Measurements from ENCODE around the gene MBD6. TPM values are rescaled to one million over a fixed set of nuclear protein-coding genes. Genes with fewer than 3 reads are reported as not detected.

Gene MBD6, protein sequence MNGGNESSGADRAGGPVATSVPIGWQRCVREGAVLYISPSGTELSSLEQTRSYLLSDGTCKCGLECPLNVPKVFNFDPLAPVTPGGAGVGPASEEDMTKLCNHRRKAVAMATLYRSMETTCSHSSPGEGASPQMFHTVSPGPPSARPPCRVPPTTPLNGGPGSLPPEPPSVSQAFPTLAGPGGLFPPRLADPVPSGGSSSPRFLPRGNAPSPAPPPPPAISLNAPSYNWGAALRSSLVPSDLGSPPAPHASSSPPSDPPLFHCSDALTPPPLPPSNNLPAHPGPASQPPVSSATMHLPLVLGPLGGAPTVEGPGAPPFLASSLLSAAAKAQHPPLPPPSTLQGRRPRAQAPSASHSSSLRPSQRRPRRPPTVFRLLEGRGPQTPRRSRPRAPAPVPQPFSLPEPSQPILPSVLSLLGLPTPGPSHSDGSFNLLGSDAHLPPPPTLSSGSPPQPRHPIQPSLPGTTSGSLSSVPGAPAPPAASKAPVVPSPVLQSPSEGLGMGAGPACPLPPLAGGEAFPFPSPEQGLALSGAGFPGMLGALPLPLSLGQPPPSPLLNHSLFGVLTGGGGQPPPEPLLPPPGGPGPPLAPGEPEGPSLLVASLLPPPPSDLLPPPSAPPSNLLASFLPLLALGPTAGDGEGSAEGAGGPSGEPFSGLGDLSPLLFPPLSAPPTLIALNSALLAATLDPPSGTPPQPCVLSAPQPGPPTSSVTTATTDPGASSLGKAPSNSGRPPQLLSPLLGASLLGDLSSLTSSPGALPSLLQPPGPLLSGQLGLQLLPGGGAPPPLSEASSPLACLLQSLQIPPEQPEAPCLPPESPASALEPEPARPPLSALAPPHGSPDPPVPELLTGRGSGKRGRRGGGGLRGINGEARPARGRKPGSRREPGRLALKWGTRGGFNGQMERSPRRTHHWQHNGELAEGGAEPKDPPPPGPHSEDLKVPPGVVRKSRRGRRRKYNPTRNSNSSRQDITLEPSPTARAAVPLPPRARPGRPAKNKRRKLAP
- total RNA-seq = 10 to 100 TPM; 12.6 to 26.1 (median 19.7) TPM

GRCh38 chr12:57522011-57522886 is at the start of gene MBD6:
Gene MBD6, plus strand, starts transcription at chr12:57522824. Its CDS starts 1,480 bp downstream, at chr12:57524304.
- TF ChIP-seq POLR2AphosphoS5 (IDR thresholded peaks at IDR 0.05) (peak; percentile 85 to 91 (median 89)), CTCF (IDR thresholded peaks at IDR 0.05) (peak in 2 of 3 donors; percentile 13 to 20), POLR2A (IDR thresholded peaks at IDR 0.05) (peak; percentile 50)
- peaks cover 13 to 41% of the 10 kb centered on the region in 2 donors for H3K4me1 ChIP-seq
- H3K4me3 ChIP-seq = peak within 1 kb of the TSS; percentile 81 to 93 (median 84)
- H3K27me3 ChIP-seq = no peaks in the 10 kb centered on the region
- H3K36me3 ChIP-seq = no peaks in the 10 kb centered on the region
- intact Hi-C loops (cut with DNase I; ENCODE audit: low total_unique reads) = loop anchor here (5.0 kb wide), 1 partner anchor 435 kb away; the partner anchor contains the start of gene NAB2
- H3K27ac ChIP-seq = peak within 1 kb of the TSS; percentile 99 to 100
- DNase-seq (ENCODE audit: low spot score in 2 of 2) = peak; percentile 93 to 97
- H3K9me3 ChIP-seq = no peaks in the 10 kb centered on the region

DNA sequence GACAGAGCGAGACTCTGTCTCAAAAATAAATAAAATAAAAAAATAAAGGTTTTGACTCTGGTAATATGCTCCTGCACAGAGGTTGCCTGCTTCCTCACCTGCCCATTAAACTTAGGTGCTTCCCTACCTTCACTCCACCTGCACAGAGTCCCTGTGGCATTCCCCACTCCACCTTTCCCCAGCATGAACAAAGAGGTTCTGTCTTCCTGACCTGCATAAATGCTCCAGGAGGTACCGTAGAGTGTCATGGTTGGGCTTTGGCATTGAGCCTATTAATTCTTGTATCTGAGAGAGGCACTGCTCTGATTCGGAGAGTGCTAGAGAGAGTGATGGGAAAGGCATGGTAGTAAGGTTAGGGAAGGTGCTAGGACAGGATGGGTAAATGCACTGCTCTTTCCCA is 49.2 kb upstream of the MBD6 start:
- no peaks in the 10 kb centered on the region for H3K9me3 ChIP-seq
- H3K27ac ChIP-seq = no peak overlapping the region
- peaks cover 0 to 15% of the 10 kb centered on the region in 2 donors for H3K4me1 ChIP-seq
- H3K27me3 ChIP-seq = peaks cover 0 to 33% of the 10 kb centered on the region in 2 donors
- H3K4me3 ChIP-seq = no peak overlapping the region
- intact Hi-C loops (cut with DNase I; ENCODE audit: low total_unique reads) = no loop called here
- DNase-seq (ENCODE audit: low spot score in 2 of 2) = no peak
- no peaks in the 10 kb centered on the region for H3K36me3 ChIP-seq
- TF ChIP-seq POLR2AphosphoS5 (IDR thresholded peaks at IDR 0.05) (no peak), CTCF (IDR thresholded peaks at IDR 0.05) (no peak), POLR2A (IDR thresholded peaks at IDR 0.05) (no peak)

GRCh38 chr12:57473886-57474285 is 48.7 kb upstream of the MBD6 start:
- no peak for DNase-seq (ENCODE audit: low spot score in 2 of 2)
- intact Hi-C loops (cut with DNase I; ENCODE audit: low total_unique reads) = no loop called here
- Histone ChIP-seq H3K27me3 (peaks cover 0 to 33% of the 10 kb centered on the region in 2 donors), H3K4me3 (no peak overlapping the region), H3K9me3 (no peaks in the 10 kb centered on the region), H3K4me1 (peaks cover 0 to 15% of the 10 kb centered on the region in 2 donors), H3K27ac (no peak overlapping the region), H3K36me3 (no peaks in the 10 kb centered on the region)
- TF ChIP-seq POLR2AphosphoS5 (IDR thresholded peaks at IDR 0.05) (no peak), POLR2A (IDR thresholded peaks at IDR 0.05) (no peak), CTCF (IDR thresholded peaks at IDR 0.05) (no peak)

GRCh38 chr12:57474430-57474829 is 48.2 kb upstream of the MBD6 start:
- H3K27ac ChIP-seq = no peak overlapping the region
- no peaks in the 10 kb centered on the region for H3K36me3 ChIP-seq
- H3K27me3 ChIP-seq = peaks cover 0 to 33% of the 10 kb centered on the region in 2 donors
- no peak overlapping the region for H3K4me3 ChIP-seq
- peaks cover 0 to 15% of the 10 kb centered on the region in 2 donors for H3K4me1 ChIP-seq
- TF ChIP-seq POLR2A (IDR thresholded peaks at IDR 0.05) (no peak), CTCF (IDR thresholded peaks at IDR 0.05) (no peak), POLR2AphosphoS5 (IDR thresholded peaks at IDR 0.05) (no peak)
- intact Hi-C loops (cut with DNase I; ENCODE audit: low total_unique reads) = no loop called here
- no peak for DNase-seq (ENCODE audit: low spot score in 2 of 2)
- no peaks in the 10 kb centered on the region for H3K9me3 ChIP-seq
